ENCODE measurements around the gene GTF3C4. TPM values are rescaled to one million over a fixed set of nuclear protein-coding genes. Genes with fewer than 3 reads are reported as not detected.

Gene GTF3C4
- total and polyA plus RNA-seq, 2 experiments from 2014 or later: 8.3 to 12.9 TPM

GRCh38 chr9:132742821-132743311 lies 72.6 kb downstream of the GTF3C4 start:
- Histone ChIP-seq H3K27me3 (peaks cover 45% of the 10 kb centered on the region), H3K4me1 (ENCODE audit: low read depth) (peaks cover 19% of the 10 kb centered on the region), H3K36me3 (no peaks in the 10 kb centered on the region), H3K27ac (no peak overlapping the region), H3K9me3 (ENCODE audit: low read depth) (no peaks in the 10 kb centered on the region), H3K4me3 (no peak overlapping the region)
- DNase-seq (ENCODE audit: low read depth in 1 of 2, low spot score in 1 of 2): no peak
- TF ChIP-seq CTCF (IDR thresholded peaks at IDR 0.05; ENCODE audit: low read depth, low read length): no peak

DNA sequence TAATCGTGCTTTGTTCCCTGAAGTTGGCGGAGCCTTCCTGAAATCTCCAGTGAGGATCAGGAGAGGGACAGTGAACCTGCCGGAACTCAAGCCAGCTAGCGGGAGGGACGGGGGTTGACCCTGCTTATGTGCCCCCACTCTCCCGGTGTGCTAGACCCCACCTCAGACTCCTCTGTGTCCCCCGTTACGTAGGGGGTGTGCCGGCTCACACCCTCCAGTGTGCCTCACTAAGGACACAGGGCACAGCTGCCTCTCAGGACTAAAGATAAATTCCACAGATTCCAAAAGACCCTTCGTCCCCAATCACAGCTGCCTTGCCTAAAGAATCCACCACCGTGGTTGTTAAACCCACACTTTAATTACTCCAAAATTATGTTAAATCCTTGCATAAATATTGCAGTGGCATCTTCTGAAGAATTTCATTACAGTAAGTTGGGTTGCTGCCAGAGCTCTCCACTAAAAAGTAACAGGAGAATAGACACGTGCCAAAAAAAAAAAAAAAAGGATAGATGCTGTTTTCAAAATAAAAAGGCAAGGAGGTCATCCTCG lies 73.7 kb downstream of the GTF3C4 start:
- H3K27me3 ChIP-seq: peaks cover 45% of the 10 kb centered on the region
- DNase-seq (ENCODE audit: low read depth in 1 of 2, low spot score in 1 of 2): peak in 1 of 2 donors; percentile 25
- TF ChIP-seq CTCF (IDR thresholded peaks at IDR 0.05; ENCODE audit: low read depth, low read length): no peak
- H3K4me1 ChIP-seq (ENCODE audit: low read depth): peaks cover 19% of the 10 kb centered on the region
- H3K27ac ChIP-seq: no peak overlapping the region
- H3K36me3 ChIP-seq: no peaks in the 10 kb centered on the region
- H3K4me3 ChIP-seq: peak overlapping the region; percentile 29
- no peaks in the 10 kb centered on the region for H3K9me3 ChIP-seq (ENCODE audit: low read depth)

Other genes starting within 250 kb of the GTF3C4 start
- gene BARHL1, start 87.9 kb upstream of the GTF3C4 start, total RNA-seq: not detected in 2 replicates
- not detected in 2 replicates for gene BARHL1, start 87.9 kb upstream of the GTF3C4 start, polyA plus RNA-seq
- gene DDX31, start 481 bp upstream of the GTF3C4 start, total RNA-seq: 9.1 and 15.8 TPM in 2 replicates
- gene DDX31, start 481 bp upstream of the GTF3C4 start, polyA plus RNA-seq: 4.9 and 5.8 TPM in 2 replicates
- gene AK8, start 207.8 kb downstream of the GTF3C4 start, total RNA-seq: 0.25 and 0.83 TPM in 2 replicates
- 0.70 and 1.9 TPM in 2 replicates for gene AK8, start 207.8 kb downstream of the GTF3C4 start, polyA plus RNA-seq
- gene SPACA9, start 208.4 kb downstream of the GTF3C4 start, total RNA-seq: 4.8 and 6.4 TPM in 2 replicates
- gene SPACA9, start 208.4 kb downstream of the GTF3C4 start, polyA plus RNA-seq: 7.8 and 13.2 TPM in 2 replicates